NCI-H2227 treated with DMSO at 0.1 percent for 48 hours (cell line): Measurements from ENCODE around the gene MAP3K5.
A peak's percentile ranks its signal among the peaks of the same experiment; 100 is the strongest.

Experiments used
- DNase-seq: peaks from one replicate; lab custom pipeline; 2025; lab: John Stamatoyannopoulos, UW

MAP3K5 gene

GRCh38 chr6:136571496-136571895, 220.8 kb downstream of the MAP3K5 start:
- no peak for DNase-seq

DNA sequence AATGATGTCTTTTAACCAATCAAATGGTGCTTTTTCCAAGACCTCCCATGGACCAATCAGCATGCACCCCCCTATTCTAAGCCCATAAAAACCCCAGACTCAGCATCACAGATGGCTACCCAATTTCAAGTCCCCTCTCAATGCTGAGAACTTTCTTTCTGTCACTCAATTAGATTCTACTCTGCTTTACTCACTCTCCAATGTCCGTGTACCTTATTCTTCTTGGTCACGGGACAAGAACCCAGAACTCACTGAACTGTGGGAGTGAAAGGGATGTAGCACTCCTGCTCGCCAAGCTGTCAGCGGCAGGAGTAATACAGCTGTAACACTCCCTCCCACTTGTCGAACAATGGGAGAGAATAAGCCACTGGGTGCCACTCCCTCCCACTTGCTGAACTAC, 221.2 kb downstream of the MAP3K5 start:
- DNase-seq, result no peak

DNA sequence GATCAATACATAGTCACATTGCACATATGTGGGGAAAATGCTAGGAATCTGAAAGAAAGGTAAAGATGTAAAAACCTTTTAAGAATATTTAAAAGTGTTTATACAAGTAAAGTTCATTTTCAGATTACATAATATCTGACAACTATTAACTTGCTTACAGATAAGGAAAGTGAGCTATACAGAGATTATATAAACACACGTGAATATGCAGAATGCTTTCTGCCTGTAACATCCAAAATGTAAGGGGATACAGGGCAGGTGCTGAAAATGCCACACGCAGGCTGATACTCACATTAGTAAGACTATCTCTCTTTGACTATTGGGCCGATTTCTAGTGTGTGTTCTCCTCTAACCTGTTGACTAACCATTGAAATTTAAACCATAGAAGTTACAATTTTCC, 224.1 kb downstream of the MAP3K5 start:
- no peak for DNase-seq

DNA sequence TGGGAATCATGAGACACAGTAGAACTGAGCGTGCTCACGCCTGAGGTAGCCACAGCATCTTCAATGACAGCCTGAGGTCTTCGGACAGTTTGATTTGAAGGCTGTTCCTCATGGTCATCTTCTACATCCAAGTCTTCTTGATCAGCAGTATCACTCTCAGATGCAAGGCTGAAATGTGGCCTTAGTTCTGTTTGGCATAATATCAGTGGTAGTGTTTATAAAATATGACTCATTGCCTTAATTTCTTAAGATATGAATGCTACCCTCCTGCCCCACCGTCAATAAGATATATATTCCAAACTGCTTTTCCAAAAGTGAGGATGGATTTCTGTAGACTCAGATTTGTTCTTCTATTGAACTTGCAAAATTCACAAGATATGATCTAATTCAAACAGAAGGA, 224.6 kb downstream of the MAP3K5 start:
- no peak for DNase-seq

DNA sequence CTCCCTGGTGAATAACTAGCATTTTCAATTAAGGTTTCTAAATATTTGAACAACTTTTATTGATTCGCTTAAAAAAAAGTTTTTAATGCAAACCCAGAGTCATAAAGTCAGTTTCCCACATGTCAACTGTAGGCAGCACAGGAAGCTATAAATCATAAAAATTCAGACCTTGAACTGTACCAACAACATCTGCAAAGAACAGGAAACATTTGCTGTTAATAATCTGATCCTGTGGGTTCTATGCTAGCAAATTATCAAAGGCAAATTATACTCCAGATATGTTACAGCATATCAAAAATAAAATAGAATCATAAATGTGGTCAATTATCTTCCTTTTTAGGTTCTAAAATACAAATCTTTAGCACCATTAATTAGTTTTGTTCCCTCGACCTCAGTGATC, 225.4 kb downstream of the MAP3K5 start:
- DNase-seq, result no peak

DNA sequence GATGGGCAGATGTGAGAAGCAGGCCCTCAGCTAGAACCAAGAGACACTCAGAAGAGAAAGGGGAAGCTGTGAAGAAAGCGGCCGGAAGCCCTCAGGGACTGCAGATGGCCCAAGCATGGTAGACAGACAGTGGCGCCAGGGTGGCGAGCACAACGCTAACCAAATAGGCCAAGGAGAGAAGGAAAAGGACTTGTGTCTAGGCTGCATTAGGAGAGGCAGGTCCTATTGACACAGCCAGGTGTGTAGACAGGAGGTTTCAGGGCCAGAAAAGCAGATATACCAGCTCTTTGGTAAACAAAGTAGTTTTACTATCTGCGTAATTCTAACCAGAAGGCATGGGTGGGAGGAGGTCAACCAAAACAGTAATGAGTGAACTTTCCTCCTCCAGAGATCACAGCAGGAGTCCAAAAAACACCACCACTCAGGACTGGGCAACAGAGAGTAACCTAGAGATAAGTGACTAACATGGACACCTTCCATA, 226.2 kb downstream of the MAP3K5 start:
- no peak for DNase-seq

DNA sequence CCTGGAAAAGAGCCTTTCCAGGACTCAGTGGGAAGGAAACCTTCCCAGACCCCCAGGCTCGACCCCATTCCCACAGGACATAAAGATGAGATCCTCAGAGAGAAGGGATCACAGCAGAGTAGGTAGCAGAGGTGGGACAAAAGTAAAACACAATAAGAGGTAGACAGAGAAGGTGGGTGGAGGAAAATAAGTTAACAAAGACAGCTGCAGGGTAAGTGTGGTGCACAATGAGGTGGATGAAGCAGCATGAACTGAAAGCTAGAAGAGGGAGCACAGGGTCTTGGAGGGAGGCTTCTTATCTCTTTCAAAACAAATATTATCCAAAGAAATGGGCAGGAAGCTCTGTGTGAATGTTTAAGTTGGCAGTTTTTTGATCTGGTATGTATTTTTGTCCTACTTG, 228.1 kb downstream of the MAP3K5 start:
- no peak for DNase-seq

- DNase-seq, result no peak
Observed at GRCh38 chr6:136563386-136564152, 228.7 kb downstream of the MAP3K5 start.

- no peak for DNase-seq
Observed at GRCh38 chr6:136562211-136562610, 230.1 kb downstream of the MAP3K5 start.

DNA sequence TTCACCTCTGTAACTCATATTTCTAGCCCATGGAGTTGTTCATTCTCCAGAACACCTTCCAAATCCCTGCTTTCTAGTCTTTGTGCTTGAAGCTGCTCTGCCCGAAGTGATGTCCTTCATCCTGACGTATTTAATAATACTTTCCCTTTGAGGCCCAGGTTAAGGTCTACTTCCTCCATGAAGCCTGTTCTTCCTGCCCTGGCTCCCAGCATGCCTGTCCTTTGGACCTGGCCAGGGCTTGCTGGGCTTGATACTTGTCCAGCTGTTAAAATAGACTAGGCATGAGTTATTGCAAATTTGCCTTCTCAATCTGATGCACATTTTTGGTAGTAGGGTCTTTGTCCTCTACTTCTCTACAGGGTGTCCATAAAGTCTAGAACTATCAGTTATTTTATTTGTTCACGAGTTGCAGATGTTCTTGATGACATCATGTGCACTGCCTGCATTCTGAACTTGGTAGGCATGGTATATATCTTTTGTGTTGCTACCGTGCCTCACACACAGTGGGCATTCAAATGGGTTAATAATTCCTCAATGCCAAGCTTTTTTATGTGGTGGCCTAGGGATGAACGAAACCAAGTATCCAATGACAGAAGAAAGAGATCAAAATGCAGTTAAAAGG, 239.0 kb downstream of the MAP3K5 start:
- no peak for DNase-seq

DNA sequence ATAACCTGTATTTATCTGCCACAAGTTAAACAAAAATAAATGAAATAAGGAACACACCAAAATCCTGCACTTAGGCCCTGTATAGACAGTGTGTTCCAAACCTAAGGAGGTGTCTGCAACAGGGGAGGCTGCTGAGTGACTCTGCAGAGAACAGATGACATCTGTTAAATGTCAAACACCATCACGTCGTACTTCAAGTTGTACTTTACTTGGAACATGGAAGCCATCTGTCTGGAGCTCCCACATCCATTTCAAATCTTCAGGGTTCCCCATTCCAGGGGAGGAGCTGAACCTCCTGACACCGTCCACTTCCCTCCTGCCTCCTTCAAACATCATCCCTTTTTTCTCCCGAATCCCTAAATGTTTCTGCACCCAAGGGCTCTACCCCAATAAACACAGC, 240.2 kb downstream of the MAP3K5 start:
- no peak for DNase-seq

DNA sequence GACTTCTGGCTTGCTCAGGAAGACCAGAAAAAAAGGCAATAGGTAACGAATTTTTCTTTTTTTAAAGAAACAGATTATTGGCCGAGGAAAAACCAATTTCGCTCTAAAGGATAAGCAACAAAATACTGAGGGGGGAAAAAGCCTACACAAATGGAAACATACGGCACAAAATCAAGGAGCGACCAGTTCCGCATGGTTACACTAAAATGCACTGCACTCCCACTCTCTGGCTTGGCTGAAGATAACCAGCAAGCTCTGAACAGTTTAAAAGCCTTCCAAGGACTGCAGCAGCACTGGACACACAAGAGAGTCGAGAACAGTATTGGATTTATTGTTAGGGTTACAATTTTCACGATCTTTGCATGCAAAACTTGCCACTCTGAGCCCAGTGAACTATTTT, 241.2 kb downstream of the MAP3K5 start:
- no peak for DNase-seq

DNA sequence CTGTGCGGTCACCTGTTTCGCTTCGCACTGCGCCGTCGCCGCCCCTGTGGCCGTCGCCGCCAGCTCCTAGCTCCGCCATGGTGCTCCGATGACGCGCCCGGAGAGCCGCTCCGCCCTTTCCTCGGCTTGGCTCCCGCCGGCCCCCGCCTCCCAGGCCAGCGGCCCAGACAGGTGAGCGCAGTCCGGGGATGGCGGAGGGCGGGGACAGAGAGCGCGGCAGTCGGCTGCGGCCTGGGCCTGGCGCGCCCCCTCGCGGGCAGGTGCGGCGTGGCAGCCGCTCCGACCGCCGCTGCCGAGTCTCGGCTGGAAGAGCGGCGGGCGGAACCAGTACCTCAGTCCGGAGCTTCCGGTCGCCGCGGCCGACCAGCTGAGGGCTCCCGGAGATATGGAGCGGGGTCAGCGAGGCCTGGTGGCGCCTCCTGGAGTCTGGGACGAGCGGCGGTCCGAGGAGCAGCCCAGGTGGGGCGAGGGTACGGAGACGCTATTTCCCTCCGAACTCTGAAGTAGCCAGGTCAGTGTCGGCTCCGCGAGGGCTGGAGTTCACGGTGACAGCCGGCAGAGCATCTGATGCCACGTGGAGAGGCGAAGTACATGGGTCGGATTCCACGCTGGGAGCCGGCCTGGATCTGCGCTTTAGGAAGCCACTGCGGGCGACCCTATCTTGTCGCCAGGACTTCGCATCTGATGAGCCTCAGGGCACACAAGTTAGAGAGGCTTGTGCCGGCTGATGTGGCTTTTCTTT, 241.8 kb downstream of the MAP3K5 start, which contains the start of gene MAP7:
TSS of gene MAP7 (minus strand) at position 93 of the 742 bp plus-strand sequence. CDS start at position 79, 14 bp downstream.
- DNase-seq, result peak; percentile 43

DNA sequence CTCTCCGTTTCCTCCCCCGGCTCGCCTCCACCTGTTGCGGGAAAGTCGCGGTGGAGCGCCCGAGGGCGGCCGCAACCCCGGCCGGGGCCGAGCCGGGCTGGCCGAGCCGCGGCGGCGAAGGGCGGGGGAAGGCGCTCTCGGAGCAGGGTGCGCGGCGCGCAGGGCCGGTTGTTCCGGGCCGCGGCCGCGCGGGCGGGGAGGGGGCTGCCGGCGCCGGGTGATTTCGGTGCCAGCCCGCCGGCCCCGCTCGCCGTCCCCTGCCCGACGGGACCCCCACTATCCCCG, 242.3 kb downstream of the MAP3K5 start:
- no peak for DNase-seq

DNA sequence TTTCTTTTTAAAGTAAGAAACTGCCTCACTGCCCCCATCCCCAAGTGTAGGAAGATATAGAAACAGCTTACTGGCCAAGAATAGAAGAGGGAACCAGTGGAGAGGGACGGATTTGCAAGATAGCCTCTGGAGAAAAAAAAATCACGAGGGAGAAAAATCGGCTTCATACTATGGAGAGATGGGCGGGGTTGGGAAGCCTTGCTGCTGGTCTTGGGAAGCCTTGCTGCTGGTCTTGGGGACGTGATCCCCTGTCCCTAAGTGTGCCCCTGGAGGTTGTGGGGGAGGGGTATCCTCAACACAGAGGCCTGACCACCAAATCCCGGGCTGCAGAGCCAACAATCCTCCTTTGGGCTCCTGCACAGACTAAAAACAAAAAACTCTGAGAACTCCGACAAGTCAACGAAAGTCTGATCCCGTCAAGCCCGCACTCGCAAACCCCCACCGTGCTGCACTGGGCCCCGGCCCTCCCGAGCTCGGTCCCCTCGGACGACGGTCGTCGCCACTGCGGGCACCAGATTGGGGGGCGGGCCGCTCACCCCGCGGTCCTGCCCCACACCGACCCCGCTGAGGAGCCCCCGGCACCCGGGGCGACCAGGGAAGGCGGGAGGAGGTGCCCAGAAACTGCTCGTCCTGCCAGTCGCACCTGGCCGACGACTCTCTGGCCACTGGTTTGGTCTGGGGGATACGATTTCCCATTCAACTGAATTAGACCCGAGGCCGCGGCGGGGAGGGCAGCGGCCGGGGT, 242.8 kb downstream of the MAP3K5 start:
- DNase-seq, result no peak

GRCh38 chr6:136548582-136549299, 243.5 kb downstream of the MAP3K5 start:
- DNase-seq, result no peak

- no peak for DNase-seq
Observed at GRCh38 chr6:136547871-136548270, 244.4 kb downstream of the MAP3K5 start.

GRCh38 chr6:136547336-136547735, 244.9 kb downstream of the MAP3K5 start:
- peak; percentile 41 for DNase-seq

- no peak for DNase-seq
Observed at GRCh38 chr6:136546331-136546730, 245.9 kb downstream of the MAP3K5 start.

DNA sequence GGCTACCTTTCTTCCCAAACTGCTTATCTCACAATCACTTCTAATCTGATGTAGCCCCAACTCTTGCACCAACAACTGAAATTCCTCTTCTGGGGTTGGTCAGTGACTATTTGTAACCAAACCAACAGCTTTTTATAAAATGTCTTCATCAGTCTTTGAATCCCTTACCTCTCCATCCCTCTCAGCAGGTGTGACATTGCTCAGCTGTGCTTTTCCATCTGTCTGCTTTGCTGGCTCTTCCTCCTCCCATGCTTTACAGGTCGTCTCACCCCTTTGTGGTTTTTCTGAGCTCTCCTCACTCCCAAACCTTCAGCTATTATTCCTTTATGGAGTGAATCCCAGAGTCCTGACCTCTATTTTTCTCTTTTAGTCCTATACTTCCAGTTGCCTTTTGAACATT, 248.0 kb downstream of the MAP3K5 start:
- DNase-seq, result no peak

- DNase-seq, result no peak
Observed at GRCh38 chr6:136541395-136541794, 250.9 kb downstream of the MAP3K5 start.
